ENCODE data around the gene OR52E4. TPM values are rescaled to one million over a fixed set of nuclear protein-coding genes. Genes with fewer than 3 reads are reported as not detected.

The OR52E4 gene
- not detected in 2 replicates for total RNA-seq

GRCh38 chr11:5880329-5880728 lies at the start of gene OR52E4:
OR52E4 (plus strand) TSS chr11:5880629; CDS start chr11:5884293, 3,664 bp downstream.

GRCh38 chr11:5841797-5842196 lies 38.6 kb upstream of the OR52E4 start, which contains the start of gene OR52E6:
OR52E6 (minus strand) TSS chr11:5841897; CDS start chr11:5841897, 0 bp downstream.

GRCh38 chr11:5857590-5857989 lies 22.8 kb upstream of the OR52E4 start, which contains the start of gene OR52E8:
OR52E8 (minus strand) TSS chr11:5857690; CDS start chr11:5857690, 0 bp downstream.

GRCh38 chr11:5892908-5893307 lies 12.5 kb downstream of the OR52E4 start, which contains the start of gene OR52E5:
OR52E5 (plus strand) TSS chr11:5893208; CDS start chr11:5900777, 7,569 bp downstream.

Other genes starting within 250 kb of the OR52E4 start
- gene TRIM5, start 195.6 kb upstream of the OR52E4 start, total RNA-seq, result 41.4 and 62.2 TPM in 2 replicates
- gene TRIM22, start 190.8 kb upstream of the OR52E4 start, total RNA-seq, result 54.7 and 57.0 TPM in 2 replicates
- gene OR56B1, start 144.2 kb upstream of the OR52E4 start, total RNA-seq, result not detected in 2 replicates
- gene OR52N4, start 126.4 kb upstream of the OR52E4 start, total RNA-seq, result 0.14 TPM in 1 of 2 replicates, not detected in the other
- 0.72 TPM in 1 of 2 replicates, not detected in the other for gene OR52N5, start 97.3 kb upstream of the OR52E4 start, total RNA-seq
- gene OR52N1, start 89.4 kb upstream of the OR52E4 start, total RNA-seq, result 0.43 and 0.44 TPM in 2 replicates
- gene OR52N2, start 71.7 kb upstream of the OR52E4 start, total RNA-seq, result not detected in 2 replicates
- 0.86 TPM in 1 of 2 replicates, not detected in the other for gene OR52E6, start 38.7 kb upstream of the OR52E4 start, total RNA-seq
- gene OR52E8, start 22.9 kb upstream of the OR52E4 start, total RNA-seq, result 1.0 TPM in 1 of 2 replicates, not detected in the other
- not detected in 2 replicates for gene OR52E5, start 12.6 kb downstream of the OR52E4 start, total RNA-seq
- gene OR56A3, start 61.6 kb downstream of the OR52E4 start, total RNA-seq, result not detected in 2 replicates
- gene OR56A5, start 87.9 kb downstream of the OR52E4 start, total RNA-seq, result not detected in 2 replicates
- gene OR52L1, start 106.4 kb downstream of the OR52E4 start, total RNA-seq, result not detected in 2 replicates
- gene OR56A4, start 126.3 kb downstream of the OR52E4 start, total RNA-seq, result not detected in 2 replicates
- gene OR56A1, start 150.1 kb downstream of the OR52E4 start, total RNA-seq, result under 0.01 TPM in 1 of 2 replicates, not detected in the other
- not detected in 2 replicates for gene OR56B4, start 227.1 kb downstream of the OR52E4 start, total RNA-seq

Data from placental pericyte (primary cell).